ENCODE results near the gene NUDC.

NUDC gene

DNA sequence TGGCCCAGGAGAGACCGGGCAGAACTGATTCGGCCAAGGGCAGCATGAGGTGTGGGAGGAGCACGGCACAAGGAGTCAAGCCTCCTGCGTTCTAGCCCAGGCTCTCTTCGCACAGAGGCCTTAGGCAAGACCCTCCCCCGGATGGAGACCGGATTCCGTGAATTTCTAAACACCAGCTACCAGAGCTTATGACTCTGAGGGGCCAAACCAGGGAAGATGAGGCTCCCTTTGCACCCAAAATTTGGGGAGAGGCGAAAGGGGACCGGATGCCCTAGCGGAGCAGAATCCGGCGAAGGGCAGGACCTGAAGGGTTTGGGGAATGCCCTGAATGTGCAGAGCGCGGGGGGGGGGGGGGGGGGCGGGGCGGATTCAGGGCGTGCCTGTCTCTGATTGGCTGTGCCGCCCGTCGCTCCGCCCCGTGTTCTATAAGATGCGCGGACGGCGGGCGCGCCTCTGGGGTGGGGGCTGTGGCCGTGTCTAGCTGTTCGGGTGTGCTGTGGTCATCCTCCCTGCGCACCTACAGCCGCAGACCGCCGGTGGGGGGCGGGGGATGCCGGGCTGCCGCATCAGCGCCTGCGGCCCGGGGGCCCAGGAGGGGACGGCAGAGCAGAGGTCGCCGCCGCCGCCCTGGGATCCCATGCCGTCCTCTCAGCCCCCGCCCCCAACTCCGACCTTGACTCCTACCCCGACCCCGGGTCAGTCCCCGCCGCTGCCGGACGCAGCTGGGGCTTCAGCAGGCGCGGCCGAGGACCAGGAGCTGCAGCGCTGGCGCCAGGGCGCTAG, 71.9 kb downstream of the NUDC start, which contains the start of gene TRNP1:
Gene TRNP1, plus strand, starts transcription at position 456 of the 783 bp plus-strand sequence. Its CDS starts 95 bp downstream, at position 551.
- peak; percentile 72 for DNase-seq (ENCODE audit: low read depth)
- peak within 1 kb of the TSS; percentile 41 for H3K4me3 ChIP-seq (ENCODE audit: low read depth, low read length)
- no peak for TF ChIP-seq CTCF (IDR thresholded peaks at IDR 0.05; ENCODE audit: insufficient read depth, low read depth, low read length, missing control alignments)

GRCh38 chr1:26994020-26994786, 72.7 kb downstream of the NUDC start:
- peak; percentile 26 for DNase-seq (ENCODE audit: low read depth)
- H3K4me3 ChIP-seq (ENCODE audit: low read depth, low read length), result peak overlapping the region; percentile 41; the same call in 1 of the 2 replicates
- no peak for TF ChIP-seq CTCF (IDR thresholded peaks at IDR 0.05; ENCODE audit: insufficient read depth, low read depth, low read length, missing control alignments)

- no peak overlapping the region for H3K4me3 ChIP-seq (ENCODE audit: low read depth, low read length)
- no peak for DNase-seq (ENCODE audit: low read depth)
- no peak for TF ChIP-seq CTCF (IDR thresholded peaks at IDR 0.05; ENCODE audit: insufficient read depth, low read depth, low read length, missing control alignments)
Observed at GRCh38 chr1:26994787-26995517, 73.4 kb downstream of the NUDC start.

- TF ChIP-seq CTCF (IDR thresholded peaks at IDR 0.05; ENCODE audit: insufficient read depth, low read depth, low read length, missing control alignments), result no peak
- H3K4me3 ChIP-seq (ENCODE audit: low read depth, low read length), result no peak overlapping the region
- DNase-seq (ENCODE audit: low read depth), result no peak
Observed at GRCh38 chr1:26996024-26996423, 74.5 kb downstream of the NUDC start.

Measured in GM12865 (cell line).